Vein endothelial cell (primary cell): ENCODE results near the gene NRSN2. TPM values are rescaled to one million over a fixed set of nuclear protein-coding genes. Genes with fewer than 3 reads are reported as not detected.

Source experiments
- total RNA-seq: library from RNA; depleted of rRNA; stranded (reverse); fragments of >200 nt; gene quantifications from 2 replicates; pipeline ENCODE4 v1.2.3, GENCODE V29; 2012

The NRSN2 gene, protein sequence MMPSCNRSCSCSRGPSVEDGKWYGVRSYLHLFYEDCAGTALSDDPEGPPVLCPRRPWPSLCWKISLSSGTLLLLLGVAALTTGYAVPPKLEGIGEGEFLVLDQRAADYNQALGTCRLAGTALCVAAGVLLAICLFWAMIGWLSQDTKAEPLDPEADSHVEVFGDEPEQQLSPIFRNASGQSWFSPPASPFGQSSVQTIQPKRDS
- 24.0 and 57.5 TPM in 2 replicates for total RNA-seq

GRCh38 chr20:346640-347316 is at the start of gene NRSN2:
Gene NRSN2, plus strand, starts transcription at chr20:347111. Its CDS starts 2,533 bp downstream, at chr20:349644.

GRCh38 chr20:325045-325888 is 21.6 kb upstream of the NRSN2 start, which contains the start of gene SOX12:
Gene SOX12, plus strand, starts transcription at chr20:325552. Its CDS starts 373 bp downstream, at chr20:325925.

Other genes with a start within 250 kb of the NRSN2 start
- not detected in 2 replicates for gene DEFB126, start 204.5 kb upstream of the NRSN2 start, total RNA-seq
- not detected in 2 replicates for gene DEFB127, start 189.7 kb upstream of the NRSN2 start, total RNA-seq
- not detected in 2 replicates for gene DEFB128, start 157.4 kb upstream of the NRSN2 start, total RNA-seq
- not detected in 2 replicates for gene DEFB129, start 119.9 kb upstream of the NRSN2 start, total RNA-seq
- gene DEFB132, start 89.4 kb upstream of the NRSN2 start, total RNA-seq = not detected in 2 replicates
- gene C20orf96, start 56.4 kb upstream of the NRSN2 start, total RNA-seq = 2.9 and 4.8 TPM in 2 replicates
- 11.4 and 13.7 TPM in 2 replicates for gene ZCCHC3, start 49.5 kb upstream of the NRSN2 start, total RNA-seq
- gene SOX12, start 21.6 kb upstream of the NRSN2 start, total RNA-seq = 7.0 and 8.5 TPM in 2 replicates
- 61.1 and 63.4 TPM in 2 replicates for gene TRIB3, start 33.6 kb downstream of the NRSN2 start, total RNA-seq
- 61.2 and 93.7 TPM in 2 replicates for gene RBCK1, start 61.2 kb downstream of the NRSN2 start, total RNA-seq
- gene TBC1D20, start 115.4 kb downstream of the NRSN2 start, total RNA-seq = 33.3 and 34.2 TPM in 2 replicates
- gene CSNK2A1, start 196.7 kb downstream of the NRSN2 start, total RNA-seq = 118 and 171 TPM in 2 replicates